Activated CD4-positive, alpha-beta T cell treated with anti-CD3 and anti-CD28 coated beads, Interleukin-2, amount 50 U/mL, for 48 hours (primary cell): ENCODE results near the gene IGF1.
"Not testable (repeated sequence)": the region's sequence is repeated elsewhere in the genome, so short reads cannot be mapped to it uniquely, and the experiment has no call there.

Experiments
- DNase-seq, 2 experiments: peaks; one replicate each; pipeline ENCODE4 v3.0.0-alpha.2; 2020

IGF1 gene

GRCh38 chr12:102459314-102459713 lies 21.0 kb downstream of the IGF1 start:
- DNase-seq = no peak

- no peak for DNase-seq
Measured at GRCh38 chr12:102454808-102455760, 25.3 kb downstream of the IGF1 start.

GRCh38 chr12:102454330-102454729 lies 26.0 kb downstream of the IGF1 start:
- DNase-seq = no peak

- no peak for DNase-seq
Measured at GRCh38 chr12:102452605-102453004, 27.8 kb downstream of the IGF1 start.

GRCh38 chr12:102449018-102449417 lies 31.3 kb downstream of the IGF1 start:
- not testable (repeated sequence) for DNase-seq

GRCh38 chr12:102447426-102447825 lies 32.9 kb downstream of the IGF1 start:
- not testable (repeated sequence) for DNase-seq

GRCh38 chr12:102444707-102445106 lies 35.7 kb downstream of the IGF1 start:
- DNase-seq = no peak

- DNase-seq = no peak
Measured at GRCh38 chr12:102444093-102444492, 36.3 kb downstream of the IGF1 start.

- no peak for DNase-seq
Measured at GRCh38 chr12:102441077-102441596, 39.2 kb downstream of the IGF1 start.

GRCh38 chr12:102439426-102440405 lies 40.6 kb downstream of the IGF1 start:
- no peak for DNase-seq

- no peak for DNase-seq
Measured at GRCh38 chr12:102438827-102439210, 41.5 kb downstream of the IGF1 start.

- no peak for DNase-seq
Measured at GRCh38 chr12:102438047-102438826, 42.1 kb downstream of the IGF1 start.

GRCh38 chr12:102437511-102437910 lies 42.9 kb downstream of the IGF1 start:
- no peak for DNase-seq

GRCh38 chr12:102436867-102437266 lies 43.5 kb downstream of the IGF1 start:
- DNase-seq = no peak

- DNase-seq = no peak
Measured at GRCh38 chr12:102435827-102436436, 44.4 kb downstream of the IGF1 start.

GRCh38 chr12:102433304-102433703 lies 47.1 kb downstream of the IGF1 start:
- no peak for DNase-seq

- DNase-seq = no peak
Measured at GRCh38 chr12:102430661-102431060, 49.7 kb downstream of the IGF1 start.

- no peak for DNase-seq
Measured at GRCh38 chr12:102429211-102430154, 50.9 kb downstream of the IGF1 start.

GRCh38 chr12:102427543-102427941 lies 52.8 kb downstream of the IGF1 start:
- DNase-seq = no peak
